Measurements from ENCODE around the gene UBE2F.

Gene UBE2F

GRCh38 chr2:238082827-238083226 lies 116.0 kb downstream of the UBE2F start:
- no peak for DNase-seq

GRCh38 chr2:238083919-238084318 lies 117.1 kb downstream of the UBE2F start:
- no peak for DNase-seq

- no peak for DNase-seq
These were observed 117.9 kb downstream of the UBE2F start for GRCh38 chr2:238084761-238085160.

- DNase-seq: no peak
These were observed 119.1 kb downstream of the UBE2F start for GRCh38 chr2:238085899-238086298.

GRCh38 chr2:238087211-238087610 lies 120.4 kb downstream of the UBE2F start:
- DNase-seq: no peak

- no peak for DNase-seq
These were observed 124.1 kb downstream of the UBE2F start for GRCh38 chr2:238090887-238091286.

GRCh38 chr2:238091436-238092060 lies 124.7 kb downstream of the UBE2F start:
- DNase-seq: no peak
